MCF 10A (cell line): ENCODE results near the gene RIN1. TPM values are rescaled to one million over a fixed set of nuclear protein-coding genes. Genes with fewer than 3 reads are reported as not detected.

ENCODE experiments used
- BruUV-seq: library from RNA; stranded (reverse); fragments of 400-500 nt; replicated peaks from 2 replicates; lab custom pipeline; 2021; lab: Mats Ljungman, UMichigan
- CTCF ChIA-PET: fragments of 300-600 bp; sonication (Branson Sonifier 250); formaldehyde crosslinking; extraction: SDS; loops from one replicate; lab custom pipeline; 2021; ENCODE audit warnings: antibody characterized with exemption, inconsistent platforms; lab: Yijun Ruan, JAX
- POLR2A ChIA-PET: fragments of 300-600, 350-650 bp; sonication (Branson Sonifier 250); formaldehyde crosslinking; extraction: SDS; loops from one replicate; lab custom pipeline; 2020; ENCODE audit warnings: antibody characterized with exemption, inconsistent platforms; lab: Yijun Ruan, JAX
- DNase-seq: peaks from one replicate; pipeline ENCODE4 v3.0.0-alpha.2; 2018; ENCODE audit not compliant: unreplicated experiment
- H3K27ac Mint-ChIP-seq: one replicate; pipeline ENCODE4 v1.8.0; 2022; ENCODE audit warnings: mild to moderate bottlenecking, low read depth, mixed read lengths; ENCODE audit not compliant: unreplicated experiment
- H3K27me3 Mint-ChIP-seq: one replicate; pipeline ENCODE4 v1.8.0; 2022; ENCODE audit warnings: mixed read lengths; ENCODE audit not compliant: insufficient read depth, unreplicated experiment
- H3K36me3 Mint-ChIP-seq: one replicate; pipeline ENCODE4 v1.8.0; 2022; ENCODE audit warnings: mild to moderate bottlenecking, moderate library complexity, mixed read lengths; ENCODE audit not compliant: insufficient read depth, unreplicated experiment
- H3K4me1 Mint-ChIP-seq: one replicate; pipeline ENCODE4 v1.8.0; 2022; ENCODE audit warnings: mixed read lengths; ENCODE audit not compliant: insufficient read depth, unreplicated experiment
- H3K4me3 Mint-ChIP-seq: one replicate; pipeline ENCODE4 v1.8.0; 2022; ENCODE audit warnings: mild to moderate bottlenecking, moderate library complexity, mixed read lengths; ENCODE audit not compliant: unreplicated experiment
- H3K9me3 Mint-ChIP-seq: one replicate; pipeline ENCODE4 v1.8.0; 2022; ENCODE audit warnings: mixed read lengths; ENCODE audit not compliant: unreplicated experiment
- intact Hi-C: fragments of 100-400 bp; cut with micrococcal nuclease; formaldehyde crosslinking; loops from 2 replicates; pipeline ENCODE4 v1.14.1; 2022
- total RNA-seq: library from RNA; stranded (reverse); gene quantifications from 2 replicates; pipeline ENCODE4 v1.2.3, GENCODE V29; 2022
- TF ChIP-seq, protein P1 (sequence below): fragments of 200-600 bp; IDR thresholded peaks from one replicate; pipeline ENCODE4 v1.8.0; 2022; ENCODE audit warnings: antibody characterized with exemption, mild to moderate bottlenecking; ENCODE audit not compliant: unreplicated experiment

Gene RIN1
- total RNA-seq, 1 experiment from 2014 or later = 50.2 TPM

DNA sequence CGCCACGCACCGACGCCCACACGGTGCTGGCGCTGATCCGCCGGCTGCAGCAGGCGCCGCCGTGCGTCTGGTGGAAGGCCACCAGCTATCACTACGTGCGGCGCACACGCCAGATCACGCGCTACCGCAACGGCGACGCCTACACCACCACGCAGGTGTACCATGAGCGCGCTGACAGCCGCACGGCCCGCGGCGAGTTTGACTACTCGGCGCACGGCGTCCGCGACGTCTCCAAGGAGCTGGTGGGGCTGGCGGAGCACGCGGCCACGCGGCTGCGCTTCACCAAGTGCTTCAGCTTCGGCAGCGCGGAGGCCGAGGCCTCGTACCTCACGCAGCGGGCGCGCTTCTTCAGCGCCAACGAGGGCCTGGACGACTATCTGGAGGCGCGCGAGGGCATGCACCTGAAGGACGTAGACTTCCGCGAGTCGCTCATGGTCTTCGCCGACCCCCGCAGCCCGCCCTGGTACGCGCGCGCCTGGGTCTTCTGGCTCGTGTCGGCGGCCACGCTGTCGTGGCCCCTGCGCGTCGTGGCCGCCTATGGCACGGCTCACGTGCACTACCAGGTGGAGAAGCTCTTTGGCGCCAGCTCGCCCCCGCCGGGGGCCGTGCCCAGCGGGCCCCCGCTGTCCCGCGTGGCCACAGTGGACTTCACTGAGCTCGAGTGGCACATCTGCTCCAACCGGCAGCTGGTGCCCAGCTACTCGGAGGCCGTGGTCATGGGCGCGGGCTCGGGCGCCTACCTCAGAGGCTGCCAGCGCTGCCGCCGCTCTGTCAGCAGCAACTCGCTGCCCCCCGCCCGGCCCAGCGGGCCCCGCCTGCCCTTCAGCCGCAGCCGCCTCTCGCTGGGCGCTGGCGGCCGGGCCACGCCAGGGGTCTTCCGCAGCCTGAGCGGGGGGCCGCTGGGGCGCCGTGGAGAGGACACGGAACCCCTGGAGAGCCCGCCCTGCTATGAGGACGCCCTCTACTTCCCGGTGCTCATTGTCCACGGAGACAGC lies 41.3 kb downstream of the RIN1 start:
- TF ChIP-seq, protein P1, sequence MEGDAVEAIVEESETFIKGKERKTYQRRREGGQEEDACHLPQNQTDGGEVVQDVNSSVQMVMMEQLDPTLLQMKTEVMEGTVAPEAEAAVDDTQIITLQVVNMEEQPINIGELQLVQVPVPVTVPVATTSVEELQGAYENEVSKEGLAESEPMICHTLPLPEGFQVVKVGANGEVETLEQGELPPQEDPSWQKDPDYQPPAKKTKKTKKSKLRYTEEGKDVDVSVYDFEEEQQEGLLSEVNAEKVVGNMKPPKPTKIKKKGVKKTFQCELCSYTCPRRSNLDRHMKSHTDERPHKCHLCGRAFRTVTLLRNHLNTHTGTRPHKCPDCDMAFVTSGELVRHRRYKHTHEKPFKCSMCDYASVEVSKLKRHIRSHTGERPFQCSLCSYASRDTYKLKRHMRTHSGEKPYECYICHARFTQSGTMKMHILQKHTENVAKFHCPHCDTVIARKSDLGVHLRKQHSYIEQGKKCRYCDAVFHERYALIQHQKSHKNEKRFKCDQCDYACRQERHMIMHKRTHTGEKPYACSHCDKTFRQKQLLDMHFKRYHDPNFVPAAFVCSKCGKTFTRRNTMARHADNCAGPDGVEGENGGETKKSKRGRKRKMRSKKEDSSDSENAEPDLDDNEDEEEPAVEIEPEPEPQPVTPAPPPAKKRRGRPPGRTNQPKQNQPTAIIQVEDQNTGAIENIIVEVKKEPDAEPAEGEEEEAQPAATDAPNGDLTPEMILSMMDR = no peak
- POLR2A ChIA-PET = no interaction called here
- peaks cover 13% of the 10 kb centered on the region for H3K27me3 Mint-ChIP-seq
- CTCF ChIA-PET = interaction anchor here (0.7 kb wide), 2 partner anchors 12 to 73 kb away, joined by 3 to 4 read pairs; no protein-coding TSS in a partner anchor
- H3K27ac Mint-ChIP-seq = no peak overlapping the region
- intact Hi-C loops = no loop called here
- peaks cover 11% of the 10 kb centered on the region for H3K4me1 Mint-ChIP-seq
- H3K4me3 Mint-ChIP-seq = no peak overlapping the region
- H3K36me3 Mint-ChIP-seq = no peaks in the 10 kb centered on the region
- no peaks in the 10 kb centered on the region for H3K9me3 Mint-ChIP-seq
- DNase-seq = no peak
- BruUV-seq = no TSS peak

DNA sequence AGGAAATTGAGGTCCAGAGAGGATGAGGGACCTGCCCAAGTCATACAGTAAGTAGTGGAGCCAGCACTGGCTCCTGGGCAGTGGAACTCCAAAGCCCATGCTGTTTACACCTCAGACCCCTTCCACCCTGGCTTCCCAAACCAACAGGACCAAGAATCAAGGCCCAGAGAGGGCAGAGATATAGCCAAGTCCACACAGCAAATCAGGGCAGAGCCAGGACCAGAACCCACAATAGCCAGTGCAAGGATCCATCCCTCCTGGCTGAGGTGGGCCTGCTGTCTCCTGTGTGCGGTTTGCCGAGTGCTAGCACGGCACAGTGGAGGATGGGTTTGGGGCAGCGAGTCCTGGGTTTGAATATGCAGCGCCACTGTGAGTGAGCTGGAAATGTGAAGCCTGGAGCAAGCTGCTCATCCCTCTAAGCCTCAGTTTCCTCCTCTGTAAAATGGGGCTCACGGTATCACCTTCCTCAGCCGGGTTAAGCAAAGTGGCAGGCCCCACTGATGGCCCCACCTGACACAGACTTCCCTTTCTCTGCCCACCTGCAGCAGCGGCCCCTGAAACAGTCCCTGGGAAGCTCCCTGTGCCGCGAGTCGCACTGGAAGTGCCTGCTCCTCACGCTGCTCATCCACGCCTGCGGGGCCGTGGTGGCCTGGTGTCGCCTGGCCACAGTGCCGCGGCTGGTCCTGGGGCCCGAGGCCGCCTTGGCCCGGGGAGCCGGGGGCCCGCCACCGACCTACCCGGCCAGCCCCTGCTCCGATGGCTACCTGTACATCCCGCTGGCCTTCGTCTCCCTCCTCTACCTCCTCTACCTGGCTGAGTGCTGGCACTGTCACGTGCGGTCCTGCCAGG lies 42.2 kb downstream of the RIN1 start:
- H3K4me1 Mint-ChIP-seq = peaks cover 12% of the 10 kb centered on the region
- no TSS peak for BruUV-seq
- ChIA-PET POLR2A (no interaction called here), CTCF (interaction anchor here (0.7 kb wide), 1 partner anchor 72 kb away, joined by 4 read pairs; no protein-coding TSS in a partner anchor)
- H3K27me3 Mint-ChIP-seq = peaks cover 13% of the 10 kb centered on the region
- TF ChIP-seq, protein P1 = no peak
- no peaks in the 10 kb centered on the region for H3K9me3 Mint-ChIP-seq
- peaks cover 4% of the 10 kb centered on the region for H3K36me3 Mint-ChIP-seq
- H3K4me3 Mint-ChIP-seq = no peak overlapping the region
- no peak for DNase-seq
- no peak overlapping the region for H3K27ac Mint-ChIP-seq
- intact Hi-C loops = no loop called here

DNA sequence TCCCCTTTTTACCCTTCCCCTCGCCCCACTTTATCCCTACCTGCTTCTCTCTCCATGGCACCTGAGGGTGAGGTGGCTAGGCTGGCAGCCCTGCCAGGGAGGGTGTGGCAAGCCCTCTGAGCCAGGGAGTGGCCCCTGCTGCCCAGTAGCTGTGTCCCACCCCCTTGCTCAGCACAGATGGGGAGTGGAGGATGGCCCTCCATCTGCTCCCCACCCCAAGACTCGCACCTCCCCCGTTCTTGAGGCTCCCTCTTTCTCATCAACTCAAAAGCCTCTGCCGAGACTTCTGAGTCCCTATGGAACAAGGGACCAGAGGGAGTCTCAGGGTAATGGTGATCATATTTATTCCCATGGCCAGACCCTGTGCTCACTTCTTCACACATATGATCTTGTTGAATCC lies 42.9 kb downstream of the RIN1 start:
- peaks cover 12% of the 10 kb centered on the region for H3K4me1 Mint-ChIP-seq
- no peaks in the 10 kb centered on the region for H3K9me3 Mint-ChIP-seq
- TF ChIP-seq, protein P1 = no peak
- no TSS peak for BruUV-seq
- CTCF ChIA-PET = no interaction called here
- no peak for DNase-seq
- no peak overlapping the region for H3K27ac Mint-ChIP-seq
- peaks cover 13% of the 10 kb centered on the region for H3K27me3 Mint-ChIP-seq
- POLR2A ChIA-PET = no interaction called here
- H3K36me3 Mint-ChIP-seq = peaks cover 7% of the 10 kb centered on the region
- intact Hi-C loops = no loop called here
- no peak overlapping the region for H3K4me3 Mint-ChIP-seq
